HepG2 (cell line): ENCODE data around the gene NAGS. TPM values are rescaled to one million over a fixed set of nuclear protein-coding genes. Genes with fewer than 3 reads are reported as not detected.

Source experiments
- KAT2B ChIP-seq: fragments of 150-350 bp; IDR thresholded peaks from 2 replicates; pipeline ENCODE4 v1.6.1; 2014; ENCODE audit warnings: low read depth, low read length, borderline replicate concordance
- MBD4 ChIP-seq: IDR thresholded peaks from 2 replicates; pipeline ENCODE4 v1.6.1; 2012; ENCODE audit warnings: low read length, inconsistent platforms, borderline replicate concordance
- MIER2 ChIP-seq: IDR thresholded peaks from 2 replicates; pipeline ENCODE4 v1.6.1; 2016; ENCODE audit warnings: missing biosample characterization, missing genetic modification reagents
- NFE2L1 ChIP-seq: sonication (generic); formaldehyde crosslinking; IDR thresholded peaks from 2 replicates; pipeline ENCODE4 v1.4.0; 2020; ENCODE audit warnings: missing genetic modification reagents, mild to moderate bottlenecking, borderline replicate concordance
- SALL2 ChIP-seq: sonication (generic); formaldehyde crosslinking; IDR thresholded peaks from 2 replicates; pipeline ENCODE4 v1.8.1; 2023; ENCODE audit warnings: mild to moderate bottlenecking, missing genetic modification reagents, inconsistent platforms
- SMAD9 ChIP-seq: sonication (generic); formaldehyde crosslinking; IDR thresholded peaks from 2 replicates; pipeline ENCODE4 v1.5.1; 2020; ENCODE audit warnings: mild to moderate bottlenecking, missing genetic modification reagents
- U2AF1 ChIP-seq: fragments of 200-400 bp; formaldehyde crosslinking; optimal IDR thresholded peaks from 2 replicates; pipeline ENCODE3; 2017; ENCODE audit warnings: mild to moderate bottlenecking, low read depth, low read length
- ZNF124 ChIP-seq: sonication (generic); formaldehyde crosslinking; IDR thresholded peaks from 2 replicates; pipeline ENCODE4 v1.4.0; 2020; ENCODE audit warnings: missing genetic modification reagents
- ZNF264 ChIP-seq: sonication (generic); formaldehyde crosslinking; IDR thresholded peaks from 2 replicates; pipeline ENCODE4 v1.4.0; 2020; ENCODE audit warnings: missing genetic modification reagents
- ZNF7 ChIP-seq: IDR thresholded peaks from 2 replicates; pipeline ENCODE4 v1.6.1; 2016; ENCODE audit warnings: missing biosample characterization, missing genetic modification reagents
- ZNF749 ChIP-seq: sonication (generic); formaldehyde crosslinking; IDR thresholded peaks from 2 replicates; pipeline ENCODE4 v1.8.0; 2022; ENCODE audit warnings: mild to moderate bottlenecking, missing genetic modification reagents, moderate library complexity, borderline replicate concordance
- polyA plus RNA-seq, 8 experiments: library from polyadenylated mRNA; depleted of rRNA in 3 of 8; stranded (reverse) in 7 of 8; unstranded in 1 of 8; fragments of >200 nt; fragmentation: Illumina TruSeq in 4 of 8; extraction: Trizol in 4 of 8; gene quantifications; 2 replicates each; pipeline versions ENCODE4 v1.2.1 to v1.2.3, GENCODE V29; 2011 to 2016; ENCODE audit warnings: low read depth in 4 of 8, missing spikeins in 1 of 8, mixed read lengths in 1 of 8; ENCODE audit not compliant: insufficient read depth in 1 of 8
- total RNA-seq, 5 experiments: library from RNA; depleted of rRNA; stranded (reverse); fragments of >200 nt; fragmentation: Illumina TruSeq; extraction: Trizol; gene quantifications; 2 replicates each; pipeline ENCODE4 v1.2.3, GENCODE V29; 2016; ENCODE audit warnings: low read depth in 1 of 5
- TF ChIP-seq, protein P1 (sequence below), 2 experiments: sonication (generic) in 1 of 2; formaldehyde crosslinking in 1 of 2; IDR thresholded peaks; 2 replicates each; pipeline versions ENCODE4 v1.4.0 to v1.6.1; 2016 to 2020; ENCODE audit warnings: borderline replicate concordance in 1 of 2, low read depth in 1 of 2, mild to moderate bottlenecking in 1 of 2, missing genetic modification reagents in 1 of 2
- TF ChIP-seq, protein P2 (sequence below): sonication (generic); formaldehyde crosslinking; IDR thresholded peaks from 2 replicates; pipeline ENCODE4; 2020; ENCODE audit warnings: missing genetic modification reagents, mild to moderate bottlenecking, borderline replicate concordance
- TF ChIP-seq, protein P3 (sequence below): sonication (generic); formaldehyde crosslinking; IDR thresholded peaks from 2 replicates; pipeline ENCODE4 v1.4.0; 2020; ENCODE audit warnings: missing genetic modification reagents, borderline replicate concordance
- TF ChIP-seq, protein P4 (sequence below): sonication (generic); formaldehyde crosslinking; IDR thresholded peaks from 2 replicates; pipeline ENCODE4 v1.4.0; 2020; ENCODE audit warnings: missing genetic modification reagents
- TF ChIP-seq, protein P5 (sequence below): sonication (generic); formaldehyde crosslinking; IDR thresholded peaks from 2 replicates; pipeline ENCODE4 v1.9.0; 2021; ENCODE audit warnings: missing genetic modification reagents, borderline replicate concordance

The NAGS gene
- total and polyA plus RNA-seq, 2 of the 13 experiments (the other 11 are each of a cell fraction or from before 2014, with no cell fraction given) = 4.3 to 5.1 TPM

DNA sequence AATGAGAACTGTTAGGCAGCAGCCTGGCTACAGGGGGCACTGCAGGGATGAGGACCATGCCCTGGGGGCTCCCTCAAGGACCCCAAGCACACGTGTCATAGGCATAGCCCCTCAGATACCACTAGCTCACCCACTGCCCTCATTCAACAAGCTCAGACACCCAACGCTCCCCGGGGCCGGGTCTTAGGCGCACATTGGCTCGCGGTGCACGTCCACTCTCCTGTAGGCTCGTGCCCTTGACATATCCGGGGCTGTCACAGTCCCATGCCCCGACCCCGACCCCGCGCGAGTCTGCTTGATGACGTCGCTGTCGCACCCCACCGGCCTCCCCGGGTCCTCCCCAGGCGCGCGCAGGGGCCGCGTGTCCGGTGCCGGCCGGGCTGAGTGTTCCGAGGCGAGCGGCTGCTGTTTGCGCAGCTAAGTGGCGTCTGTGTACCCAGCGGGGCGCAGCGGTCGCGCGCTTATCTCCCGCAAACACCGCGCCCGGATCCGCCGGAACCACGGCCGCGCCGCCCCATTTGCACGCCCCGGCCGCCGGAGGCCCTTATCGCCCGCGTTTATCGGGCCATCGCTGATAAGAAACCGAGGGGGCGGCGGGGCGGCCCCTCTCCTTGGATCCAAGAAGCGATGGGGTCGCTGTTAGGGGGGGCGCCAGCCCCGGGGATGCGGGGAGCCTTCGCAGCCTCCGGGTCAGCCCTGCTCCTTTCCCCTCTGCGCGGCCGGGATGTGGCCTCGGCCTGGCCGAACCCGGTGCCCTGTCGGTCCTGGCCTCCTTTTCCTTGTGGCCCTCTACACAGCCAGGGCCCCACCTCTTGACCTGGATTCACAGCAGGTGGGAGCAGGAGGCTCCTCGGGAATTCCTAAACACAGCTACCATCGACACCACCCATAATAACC, 20.7 kb upstream of the NAGS start (continued):
- TF ChIP-seq, protein P1, sequence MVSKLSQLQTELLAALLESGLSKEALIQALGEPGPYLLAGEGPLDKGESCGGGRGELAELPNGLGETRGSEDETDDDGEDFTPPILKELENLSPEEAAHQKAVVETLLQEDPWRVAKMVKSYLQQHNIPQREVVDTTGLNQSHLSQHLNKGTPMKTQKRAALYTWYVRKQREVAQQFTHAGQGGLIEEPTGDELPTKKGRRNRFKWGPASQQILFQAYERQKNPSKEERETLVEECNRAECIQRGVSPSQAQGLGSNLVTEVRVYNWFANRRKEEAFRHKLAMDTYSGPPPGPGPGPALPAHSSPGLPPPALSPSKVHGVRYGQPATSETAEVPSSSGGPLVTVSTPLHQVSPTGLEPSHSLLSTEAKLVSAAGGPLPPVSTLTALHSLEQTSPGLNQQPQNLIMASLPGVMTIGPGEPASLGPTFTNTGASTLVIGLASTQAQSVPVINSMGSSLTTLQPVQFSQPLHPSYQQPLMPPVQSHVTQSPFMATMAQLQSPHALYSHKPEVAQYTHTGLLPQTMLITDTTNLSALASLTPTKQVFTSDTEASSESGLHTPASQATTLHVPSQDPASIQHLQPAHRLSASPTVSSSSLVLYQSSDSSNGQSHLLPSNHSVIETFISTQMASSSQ (IDR thresholded peaks at IDR 0.05; ENCODE audit: low read depth) = no peak
- TF ChIP-seq, protein P1 (CRISPR knock-in tag; IDR thresholded peaks at IDR 0.05; ENCODE audit: borderline replicate concordance) = peak; percentile 91
- peak; percentile 79; the same call in 1 of the 2 replicates for TF ChIP-seq SALL2 (CRISPR knock-in tag)
- no peak for TF ChIP-seq SMAD9 (CRISPR knock-in tag)
- TF ChIP-seq ZNF749 (CRISPR knock-in tag) = peak; percentile 82; the same call in 1 of the 2 replicates
- peak; percentile 62; the same call in 1 of the 2 replicates for TF ChIP-seq ZNF124
- TF ChIP-seq, protein P2, sequence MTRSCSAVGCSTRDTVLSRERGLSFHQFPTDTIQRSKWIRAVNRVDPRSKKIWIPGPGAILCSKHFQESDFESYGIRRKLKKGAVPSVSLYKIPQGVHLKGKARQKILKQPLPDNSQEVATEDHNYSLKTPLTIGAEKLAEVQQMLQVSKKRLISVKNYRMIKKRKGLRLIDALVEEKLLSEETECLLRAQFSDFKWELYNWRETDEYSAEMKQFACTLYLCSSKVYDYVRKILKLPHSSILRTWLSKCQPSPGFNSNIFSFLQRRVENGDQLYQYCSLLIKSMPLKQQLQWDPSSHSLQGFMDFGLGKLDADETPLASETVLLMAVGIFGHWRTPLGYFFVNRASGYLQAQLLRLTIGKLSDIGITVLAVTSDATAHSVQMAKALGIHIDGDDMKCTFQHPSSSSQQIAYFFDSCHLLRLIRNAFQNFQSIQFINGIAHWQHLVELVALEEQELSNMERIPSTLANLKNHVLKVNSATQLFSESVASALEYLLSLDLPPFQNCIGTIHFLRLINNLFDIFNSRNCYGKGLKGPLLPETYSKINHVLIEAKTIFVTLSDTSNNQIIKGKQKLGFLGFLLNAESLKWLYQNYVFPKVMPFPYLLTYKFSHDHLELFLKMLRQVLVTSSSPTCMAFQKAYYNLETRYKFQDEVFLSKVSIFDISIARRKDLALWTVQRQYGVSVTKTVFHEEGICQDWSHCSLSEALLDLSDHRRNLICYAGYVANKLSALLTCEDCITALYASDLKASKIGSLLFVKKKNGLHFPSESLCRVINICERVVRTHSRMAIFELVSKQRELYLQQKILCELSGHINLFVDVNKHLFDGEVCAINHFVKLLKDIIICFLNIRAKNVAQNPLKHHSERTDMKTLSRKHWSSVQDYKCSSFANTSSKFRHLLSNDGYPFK (CRISPR knock-in tag) = peak; percentile 76; the same call in 1 of the 2 replicates
- TF ChIP-seq U2AF1 = no peak
- TF ChIP-seq KAT2B = no peak
- TF ChIP-seq, protein P3, sequence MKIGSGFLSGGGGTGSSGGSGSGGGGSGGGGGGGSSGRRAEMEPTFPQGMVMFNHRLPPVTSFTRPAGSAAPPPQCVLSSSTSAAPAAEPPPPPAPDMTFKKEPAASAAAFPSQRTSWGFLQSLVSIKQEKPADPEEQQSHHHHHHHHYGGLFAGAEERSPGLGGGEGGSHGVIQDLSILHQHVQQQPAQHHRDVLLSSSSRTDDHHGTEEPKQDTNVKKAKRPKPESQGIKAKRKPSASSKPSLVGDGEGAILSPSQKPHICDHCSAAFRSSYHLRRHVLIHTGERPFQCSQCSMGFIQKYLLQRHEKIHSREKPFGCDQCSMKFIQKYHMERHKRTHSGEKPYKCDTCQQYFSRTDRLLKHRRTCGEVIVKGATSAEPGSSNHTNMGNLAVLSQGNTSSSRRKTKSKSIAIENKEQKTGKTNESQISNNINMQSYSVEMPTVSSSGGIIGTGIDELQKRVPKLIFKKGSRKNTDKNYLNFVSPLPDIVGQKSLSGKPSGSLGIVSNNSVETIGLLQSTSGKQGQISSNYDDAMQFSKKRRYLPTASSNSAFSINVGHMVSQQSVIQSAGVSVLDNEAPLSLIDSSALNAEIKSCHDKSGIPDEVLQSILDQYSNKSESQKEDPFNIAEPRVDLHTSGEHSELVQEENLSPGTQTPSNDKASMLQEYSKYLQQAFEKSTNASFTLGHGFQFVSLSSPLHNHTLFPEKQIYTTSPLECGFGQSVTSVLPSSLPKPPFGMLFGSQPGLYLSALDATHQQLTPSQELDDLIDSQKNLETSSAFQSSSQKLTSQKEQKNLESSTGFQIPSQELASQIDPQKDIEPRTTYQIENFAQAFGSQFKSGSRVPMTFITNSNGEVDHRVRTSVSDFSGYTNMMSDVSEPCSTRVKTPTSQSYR (CRISPR knock-in tag) = no peak
- no peak for TF ChIP-seq MBD4
- TF ChIP-seq, protein P4, sequence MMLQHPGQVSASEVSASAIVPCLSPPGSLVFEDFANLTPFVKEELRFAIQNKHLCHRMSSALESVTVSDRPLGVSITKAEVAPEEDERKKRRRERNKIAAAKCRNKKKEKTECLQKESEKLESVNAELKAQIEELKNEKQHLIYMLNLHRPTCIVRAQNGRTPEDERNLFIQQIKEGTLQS = peak; percentile 60
- no peak for TF ChIP-seq MIER2 (CRISPR knock-in tag)
- no peak for TF ChIP-seq ZNF7 (CRISPR knock-in tag)
- no peak for TF ChIP-seq NFE2L1 (CRISPR knock-in tag)
- TF ChIP-seq ZNF264 (CRISPR knock-in tag) = 0 out of 2 replicates have a peak, but pooled peaks have one; percentile 64
- TF ChIP-seq, protein P5, sequence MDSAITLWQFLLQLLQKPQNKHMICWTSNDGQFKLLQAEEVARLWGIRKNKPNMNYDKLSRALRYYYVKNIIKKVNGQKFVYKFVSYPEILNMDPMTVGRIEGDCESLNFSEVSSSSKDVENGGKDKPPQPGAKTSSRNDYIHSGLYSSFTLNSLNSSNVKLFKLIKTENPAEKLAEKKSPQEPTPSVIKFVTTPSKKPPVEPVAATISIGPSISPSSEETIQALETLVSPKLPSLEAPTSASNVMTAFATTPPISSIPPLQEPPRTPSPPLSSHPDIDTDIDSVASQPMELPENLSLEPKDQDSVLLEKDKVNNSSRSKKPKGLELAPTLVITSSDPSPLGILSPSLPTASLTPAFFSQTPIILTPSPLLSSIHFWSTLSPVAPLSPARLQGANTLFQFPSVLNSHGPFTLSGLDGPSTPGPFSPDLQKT (CRISPR knock-in tag) = 0 out of 2 replicates have a peak, but pooled peaks have one; percentile 49
